H1 (cell line): ENCODE results near the gene LIG3.

Experiments
- CTCF ChIP-seq, 3 experiments: IDR thresholded peaks; 1 replicate in 2 of 3; 2 replicates in 1 of 3; pipeline versions ENCODE4 v1.5.1 to v1.6.1; 2011; ENCODE audit warnings: low read length in 3 of 3, mild to moderate bottlenecking in 3 of 3, inconsistent platforms in 2 of 3, low read depth in 1 of 3, moderate library complexity in 1 of 3; ENCODE audit not compliant: insufficient read depth in 1 of 3; ENCODE audit errors: control extremely low read depth in 1 of 3
- EP300 ChIP-seq, 2 experiments: IDR thresholded peaks; 1 replicate in 1 of 2; 2 replicates in 1 of 2; pipeline ENCODE4 v1.6.1; 2011 to 2012; ENCODE audit warnings: low read depth in 2 of 2, low read length in 2 of 2, mild to moderate bottlenecking in 2 of 2, borderline replicate concordance in 1 of 2, inconsistent platforms in 1 of 2, moderate library complexity in 1 of 2
- EZH2 ChIP-seq: fragments of 200-600 bp; sonication (generic); IDR thresholded peaks from 2 replicates; pipeline ENCODE4 v1.7.1; 2012; ENCODE audit warnings: low read depth, mild to moderate bottlenecking, moderate library complexity, low read length, inconsistent platforms; ENCODE audit not compliant: severe bottlenecking
- FOSL1 ChIP-seq: IDR thresholded peaks from 2 replicates; pipeline ENCODE4 v1.6.1; 2011; ENCODE audit warnings: mild to moderate bottlenecking, low read depth, low read length, moderate library complexity; ENCODE audit not compliant: insufficient read depth
- SAP30 ChIP-seq: fragments of 300-600 bp; sonication (generic); IDR thresholded peaks from 2 replicates; pipeline ENCODE4 v1.7.1; 2012; ENCODE audit warnings: low read length, moderate library complexity, mild to moderate bottlenecking, inconsistent platforms; ENCODE audit not compliant: insufficient read depth, insufficient replicate concordance
- ZNF274 ChIP-seq: IDR thresholded peaks from 2 replicates; pipeline ENCODE4 v1.7.0; 2012; ENCODE audit warnings: low read length, borderline replicate concordance; ENCODE audit errors: extremely low read depth

GRCh38 chr17:35053204-35053603, 72.9 kb downstream of the LIG3 start:
- no peak for TF ChIP-seq CTCF (IDR thresholded peaks at IDR 0.05; ENCODE audit: control extremely low read depth in 1 of 3, insufficient read depth in 1 of 3, low read depth in 1 of 3, low read length in 3 of 3)
- no peak for TF ChIP-seq ZNF274
- no peak for TF ChIP-seq EP300 (IDR thresholded peaks at IDR 0.05; ENCODE audit: borderline replicate concordance in 1 of 2, low read depth in 2 of 2, low read length in 2 of 2)
- no peak for TF ChIP-seq FOSL1
- TF ChIP-seq SAP30 = no peak
- no peak for TF ChIP-seq EZH2
